Ascending aorta (tissue), 2 donors: ENCODE data around the gene ZBTB16. TPM values are rescaled to one million over a fixed set of nuclear protein-coding genes. Genes with fewer than 3 reads are reported as not detected.

Experiments used
- DNase-seq, 2 donors: peaks; one replicate each; pipeline ENCODE4 v3.0.0-alpha.2; 2019; ENCODE audit warnings: low spot score in 2 of 2
- H3K27ac ChIP-seq, 2 donors: fragments of 200-600 bp; sonication (generic); one replicate each; pipeline ENCODE4 v1.5.1; 2016 to 2017; ENCODE audit warnings: mild to moderate bottlenecking in 1 of 2
- H3K27me3 ChIP-seq: fragments of 200-600 bp; sonication (generic); one replicate; pipeline ENCODE4 v1.5.1; 2017
- H3K36me3 ChIP-seq, 2 donors: fragments of 200-600 bp; sonication (generic); one replicate each; pipeline ENCODE4 v1.5.1; 2016
- H3K4me1 ChIP-seq, 2 donors: fragments of 200-600 bp; sonication (generic); one replicate each; pipeline ENCODE4 v1.5.1; 2016 to 2017; ENCODE audit warnings: mild to moderate bottlenecking in 1 of 2
- H3K4me3 ChIP-seq, 2 donors: fragments of 200-600 bp; sonication (generic); one replicate each; pipeline ENCODE4 v1.5.1; 2016 to 2017; ENCODE audit warnings: mild to moderate bottlenecking in 1 of 2
- H3K9me3 ChIP-seq, 2 donors: fragments of 200-600 bp; sonication (generic); one replicate each; pipeline ENCODE4 v1.5.1; 2016
- CTCF ChIP-seq, 3 experiments: fragments of 200-600 bp in 2 of 3; fragments of 450-650 bp in 1 of 3; sonication (generic) in 2 of 3; IDR thresholded peaks; one replicate each; pipeline ENCODE4 v1.5.1; 2016 to 2019; ENCODE audit warnings: antibody characterized with exemption in 3 of 3, mild to moderate bottlenecking in 1 of 3, moderate library complexity in 1 of 3
- intact Hi-C: fragments of 100-400 bp; cut with DNase I; formaldehyde crosslinking; loops from one replicate; pipeline ENCODE4 v1.15.1; 2023
- total RNA-seq: library from RNA; depleted of rRNA; stranded (reverse); fragments of >200 nt; gene quantifications from one replicate; pipeline ENCODE4 v1.1.0, GENCODE V29; 2016

ZBTB16 gene
- total RNA-seq, 1 donor from 2014 or later: 344 TPM

GRCh38 chr11:114261791-114262190 lies 202.3 kb downstream of the ZBTB16 start:
- TF ChIP-seq CTCF (IDR thresholded peaks at IDR 0.05): no peak
- H3K36me3 ChIP-seq: peaks cover 0 to 12% of the 10 kb centered on the region in 2 donors
- H3K4me1 ChIP-seq: peaks cover 20 to 39% of the 10 kb centered on the region in 2 donors
- intact Hi-C loops: loop anchor here (1.0 to 5.0 kb wide), 5 partner anchors 64 to 365 kb away; partner anchors contain the start of gene ZBTB16
- H3K4me3 ChIP-seq: no peak overlapping the region
- H3K27me3 ChIP-seq: no peaks in the 10 kb centered on the region
- no peak overlapping the region for H3K27ac ChIP-seq
- H3K9me3 ChIP-seq: no peaks in the 10 kb centered on the region
- DNase-seq: no peak

- intact Hi-C loops: loop anchor here (5.0 kb wide), 1 partner anchor 66 kb away; no protein-coding TSS in a partner anchor
- no peaks in the 10 kb centered on the region for H3K9me3 ChIP-seq
- peak overlapping the region in 1 of 2 donors; percentile 32 for H3K27ac ChIP-seq
- TF ChIP-seq CTCF (IDR thresholded peaks at IDR 0.05): peak; percentile 35 to 61 (median 49)
- H3K4me3 ChIP-seq: no peak overlapping the region
- H3K27me3 ChIP-seq: no peaks in the 10 kb centered on the region
- peak in 1 of 2 donors; percentile 68 for DNase-seq
- peaks cover 0 to 9% of the 10 kb centered on the region in 2 donors for H3K36me3 ChIP-seq
- peaks cover 14 to 28% of the 10 kb centered on the region in 2 donors for H3K4me1 ChIP-seq
These were observed 203.4 kb downstream of the ZBTB16 start for GRCh38 chr11:114262681-114263512.

- peak in 1 of 2 donors; percentile 51 for DNase-seq
- Histone ChIP-seq H3K4me1 (peaks cover 8 to 20% of the 10 kb centered on the region in 2 donors), H3K27ac (no peak overlapping the region), H3K9me3 (no peaks in the 10 kb centered on the region), H3K4me3 (no peak overlapping the region), H3K36me3 (peaks cover 0 to 4% of the 10 kb centered on the region in 2 donors), H3K27me3 (no peaks in the 10 kb centered on the region)
- intact Hi-C loops: loop anchor here (5.0 kb wide), 1 partner anchor 66 kb away; no protein-coding TSS in a partner anchor
- TF ChIP-seq CTCF (IDR thresholded peaks at IDR 0.05): no peak
These were observed 204.1 kb downstream of the ZBTB16 start for GRCh38 chr11:114263513-114264170.

GRCh38 chr11:114264381-114264780 lies 204.9 kb downstream of the ZBTB16 start:
- Histone ChIP-seq H3K4me3 (no peak overlapping the region), H3K9me3 (no peaks in the 10 kb centered on the region), H3K4me1 (peaks cover 8 to 15% of the 10 kb centered on the region in 2 donors), H3K27ac (no peak overlapping the region), H3K27me3 (no peaks in the 10 kb centered on the region), H3K36me3 (peaks cover 0 to 4% of the 10 kb centered on the region in 2 donors)
- peak in 1 of 2 donors; percentile 57 for DNase-seq
- TF ChIP-seq CTCF (IDR thresholded peaks at IDR 0.05): no peak
- intact Hi-C loops: loop anchor here (5.0 kb wide), 1 partner anchor 67 kb away; no protein-coding TSS in a partner anchor

- H3K9me3 ChIP-seq: no peaks in the 10 kb centered on the region
- intact Hi-C loops: no loop called here
- H3K27ac ChIP-seq: no peak overlapping the region
These were observed 205.8 kb downstream of the ZBTB16 start for GRCh38 chr11:114265122-114265878.

More at GRCh38 chr11:114265122-114265878, 205.8 kb downstream of the ZBTB16 start:
- DNase-seq: peak in 1 of 2 donors; percentile 51
- no peak for TF ChIP-seq CTCF (IDR thresholded peaks at IDR 0.05)
- peaks cover 2 to 7% of the 10 kb centered on the region in 2 donors for H3K36me3 ChIP-seq
- H3K4me3 ChIP-seq: no peak overlapping the region
- H3K4me1 ChIP-seq: peaks cover 6 to 7% of the 10 kb centered on the region in 2 donors
- no peaks in the 10 kb centered on the region for H3K27me3 ChIP-seq
